Gastrocnemius medialis (tissue), 4 donors: ENCODE data around the gene COQ3. TPM values are rescaled to one million over a fixed set of nuclear protein-coding genes. Genes with fewer than 3 reads are reported as not detected.
A peak's percentile ranks its signal among the peaks of the same experiment; 100 is the strongest.

ENCODE experiments used
- ATAC-seq, 2 donors: fragments of 150-250 bp; one replicate each; pipeline ENCODE4 v1.9.1; 2016
- DNase-seq, 2 donors: peaks; one replicate each; pipeline ENCODE4 v3.0.0-alpha.2; 2019
- H3K27ac ChIP-seq, 4 donors: fragments of 200-600 bp; sonication (generic); 1 replicate in 1 of 4; 2 replicates in 3 of 4; pipeline ENCODE4 v1.5.1; 2016 to 2018; ENCODE audit warnings: mild to moderate bottlenecking in 2 of 4, moderate library complexity in 1 of 4
- H3K27me3 ChIP-seq, 3 donors: fragments of 200-600 bp; sonication (generic) in 2 of 3; 1 replicate in 1 of 3; 2 replicates in 2 of 3; pipeline versions ENCODE4 v1.5.1 to v1.6.0; 2016 to 2019; ENCODE audit warnings: mild to moderate bottlenecking in 1 of 3, moderate library complexity in 1 of 3
- H3K36me3 ChIP-seq, 2 donors: fragments of 200-600 bp; sonication (generic) in 1 of 2; one replicate each; pipeline ENCODE4 v1.5.1; 2017 to 2018
- H3K4me1 ChIP-seq, 2 donors: fragments of 200-600 bp; sonication (generic) in 1 of 2; one replicate each; pipeline ENCODE4 v1.5.1; 2016 to 2017; ENCODE audit warnings: mild to moderate bottlenecking in 2 of 2
- H3K4me3 ChIP-seq, 4 donors: fragments of 200-600 bp; sonication (generic) in 3 of 4; 1 replicate in 1 of 4; 2 replicates in 3 of 4; pipeline ENCODE4 v1.5.1; 2016 to 2019; ENCODE audit warnings: mild to moderate bottlenecking in 2 of 4
- H3K9me3 ChIP-seq, 3 donors: fragments of 200-600 bp; sonication (generic) in 2 of 3; 1 replicate in 1 of 3; 2 replicates in 2 of 3; pipeline ENCODE4 v1.5.1; 2016 to 2019
- POLR2A ChIP-seq, 2 donors: fragments of 450-650 bp; IDR thresholded peaks; one replicate each; pipeline ENCODE4 v1.6.1; 2017; ENCODE audit warnings: antibody characterized with exemption in 2 of 2, mild to moderate bottlenecking in 2 of 2, moderate library complexity in 2 of 2
- in situ Hi-C, 4 donors: fragments of 200-750 bp; cut with MboI; loops; one replicate each; pipeline versions ENCODE4 v1.15.0 to v1.8.0; 2017; ENCODE audit warnings: low sequenced_read_pairs in 4 of 4
- intact Hi-C: fragments of 100-400 bp; cut with DNase I; formaldehyde crosslinking; loops from one replicate; pipeline ENCODE4 v1.15.1; 2023; ENCODE audit warnings: low total_unique reads
- total RNA-seq, 4 donors: library from RNA; depleted of rRNA; stranded (reverse); fragments of >200 nt; gene quantifications; one replicate each; pipeline versions ENCODE4 v1.1.0 to v1.2.3, GENCODE V29; 2016
- TF ChIP-seq, protein P1 (sequence below), 5 experiments: fragments of 450-650 bp in 3 of 5; fragments of 200-600 bp in 2 of 5; sonication (generic) in 2 of 5; IDR thresholded peaks in 4 of 5; conservative IDR thresholded peaks in 1 of 5; 1 replicate in 4 of 5; 2 replicates in 1 of 5; pipeline ENCODE4 v1.5.1; 2016 to 2019; ENCODE audit warnings: antibody characterized with exemption in 5 of 5, mild to moderate bottlenecking in 3 of 5, moderate library complexity in 3 of 5

COQ3 gene
- total RNA-seq, 4 donors from 2014 or later = 4.2 to 11.4 (median 7.3) TPM

GRCh38 chr6:99334526-99335127 is 59.4 kb downstream of the COQ3 start:
- Histone ChIP-seq H3K27me3 (no peaks in the 10 kb centered on the region), H3K27ac (no peak overlapping the region), H3K36me3 (no peaks in the 10 kb centered on the region), H3K9me3 (no peaks in the 10 kb centered on the region), H3K4me3 (no peak overlapping the region), H3K4me1 (peaks cover 0 to 3% of the 10 kb centered on the region in 2 donors)
- no peak for DNase-seq
- no peak for ATAC-seq
- in situ Hi-C loops (no loop called here), intact Hi-C loops (no loop called here)
- TF ChIP-seq POLR2A (IDR thresholded peaks at IDR 0.05) = no peak
- TF ChIP-seq, protein P1, sequence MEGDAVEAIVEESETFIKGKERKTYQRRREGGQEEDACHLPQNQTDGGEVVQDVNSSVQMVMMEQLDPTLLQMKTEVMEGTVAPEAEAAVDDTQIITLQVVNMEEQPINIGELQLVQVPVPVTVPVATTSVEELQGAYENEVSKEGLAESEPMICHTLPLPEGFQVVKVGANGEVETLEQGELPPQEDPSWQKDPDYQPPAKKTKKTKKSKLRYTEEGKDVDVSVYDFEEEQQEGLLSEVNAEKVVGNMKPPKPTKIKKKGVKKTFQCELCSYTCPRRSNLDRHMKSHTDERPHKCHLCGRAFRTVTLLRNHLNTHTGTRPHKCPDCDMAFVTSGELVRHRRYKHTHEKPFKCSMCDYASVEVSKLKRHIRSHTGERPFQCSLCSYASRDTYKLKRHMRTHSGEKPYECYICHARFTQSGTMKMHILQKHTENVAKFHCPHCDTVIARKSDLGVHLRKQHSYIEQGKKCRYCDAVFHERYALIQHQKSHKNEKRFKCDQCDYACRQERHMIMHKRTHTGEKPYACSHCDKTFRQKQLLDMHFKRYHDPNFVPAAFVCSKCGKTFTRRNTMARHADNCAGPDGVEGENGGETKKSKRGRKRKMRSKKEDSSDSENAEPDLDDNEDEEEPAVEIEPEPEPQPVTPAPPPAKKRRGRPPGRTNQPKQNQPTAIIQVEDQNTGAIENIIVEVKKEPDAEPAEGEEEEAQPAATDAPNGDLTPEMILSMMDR (IDR thresholded peaks at IDR 0.05 in 4 of 5, conservative IDR thresholded peaks at IDR 0.05 in 1 of 5) = peak in 1 of 5 experiments; percentile 14

DNA sequence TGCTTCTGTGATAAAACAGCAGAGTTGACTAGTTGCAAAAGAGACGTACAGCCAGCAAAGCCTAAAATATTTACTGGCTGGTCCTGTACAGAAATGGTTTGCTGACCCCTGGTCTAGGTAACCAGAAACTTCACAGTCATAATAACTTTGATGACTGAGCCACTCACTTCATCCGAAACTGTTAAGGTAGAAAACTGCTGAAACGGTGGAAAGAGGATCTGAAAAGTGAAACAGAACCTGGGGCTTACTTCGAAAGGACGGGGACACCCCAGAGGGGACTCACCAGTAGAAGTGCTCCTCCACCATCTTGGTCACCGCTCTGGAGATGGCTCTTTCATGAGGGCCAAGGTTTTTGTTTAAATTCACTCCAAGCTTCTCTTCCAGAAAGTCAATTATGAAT is 60.9 kb downstream of the COQ3 start:
- Histone ChIP-seq H3K27me3 (no peaks in the 10 kb centered on the region), H3K27ac (no peak overlapping the region), H3K9me3 (no peaks in the 10 kb centered on the region), H3K36me3 (no peaks in the 10 kb centered on the region), H3K4me1 (peaks cover 0 to 3% of the 10 kb centered on the region in 2 donors), H3K4me3 (no peak overlapping the region)
- TF ChIP-seq, protein P1 (IDR thresholded peaks at IDR 0.05 in 4 of 5, conservative IDR thresholded peaks at IDR 0.05 in 1 of 5) = no peak
- TF ChIP-seq POLR2A (IDR thresholded peaks at IDR 0.05) = no peak
- intact Hi-C loops (no loop called here), in situ Hi-C loops (no loop called here)
- DNase-seq = no peak
- ATAC-seq = no peak

DNA sequence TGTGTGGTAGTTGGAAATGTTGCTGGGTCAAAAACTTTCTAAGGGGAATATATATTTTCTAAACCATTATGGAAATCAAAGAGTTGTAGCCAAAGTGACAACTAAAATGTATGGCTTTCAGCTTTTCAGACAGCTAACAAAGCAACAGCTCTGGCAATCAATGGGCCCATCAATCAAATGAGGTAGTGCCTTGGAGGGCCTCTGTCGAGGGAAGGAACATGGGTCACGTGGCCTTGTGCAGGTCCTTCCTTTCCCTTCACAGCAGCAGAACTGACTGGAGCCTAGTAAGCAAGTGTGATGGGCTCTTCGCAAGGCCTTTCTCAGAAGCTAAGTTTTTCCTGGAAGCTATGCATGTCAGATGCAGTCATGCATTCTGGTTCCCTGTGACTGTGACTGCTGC is 62.5 kb downstream of the COQ3 start:
- Histone ChIP-seq H3K36me3 (no peaks in the 10 kb centered on the region), H3K27ac (no peak overlapping the region), H3K4me1 (peaks cover 0 to 3% of the 10 kb centered on the region in 2 donors), H3K9me3 (no peaks in the 10 kb centered on the region), H3K27me3 (no peaks in the 10 kb centered on the region), H3K4me3 (no peak overlapping the region)
- no peak for TF ChIP-seq POLR2A (IDR thresholded peaks at IDR 0.05)
- TF ChIP-seq, protein P1 (IDR thresholded peaks at IDR 0.05 in 4 of 5, conservative IDR thresholded peaks at IDR 0.05 in 1 of 5) = no peak
- ATAC-seq (no peak), DNase-seq (no peak)
- in situ Hi-C loops = no loop called here
- intact Hi-C loops = loop anchor here (2.0 kb wide), 1 partner anchor 93 kb away; the partner anchor contains the start of gene PNISR

- peak in 1 of 2 donors; percentile 18 for DNase-seq
- no peak overlapping the region for H3K27ac ChIP-seq
- no peaks in the 10 kb centered on the region for H3K9me3 ChIP-seq
Measured at GRCh38 chr6:99330159-99330558, 63.8 kb downstream of the COQ3 start.

More at GRCh38 chr6:99330159-99330558, 63.8 kb downstream of the COQ3 start:
- Histone ChIP-seq H3K4me3 (no peak overlapping the region), H3K27me3 (no peaks in the 10 kb centered on the region), H3K4me1 (peaks cover 0 to 3% of the 10 kb centered on the region in 2 donors), H3K36me3 (no peaks in the 10 kb centered on the region)
- in situ Hi-C loops = no loop called here
- intact Hi-C loops = loop anchor here (2.0 kb wide), 1 partner anchor 95 kb away; the partner anchor contains the start of gene PNISR
- peak; percentile 39 to 86 for ATAC-seq
- TF ChIP-seq POLR2A (IDR thresholded peaks at IDR 0.05) = no peak
- TF ChIP-seq, protein P1 (IDR thresholded peaks at IDR 0.05 in 4 of 5, conservative IDR thresholded peaks at IDR 0.05 in 1 of 5) = peak in 4 of 5 experiments; percentile 28 to 71 (median 44)
